GM21576 (cell line): Measurements from ENCODE around the gene ZNF407.

Source experiments
- ATAC-seq: cut with Tn5 transposase; IDR thresholded peaks from one replicate; pipeline ENCODE4 v1.9.1; 2021; ENCODE audit warnings: mild to moderate bottlenecking, moderate library complexity; ENCODE audit not compliant: unreplicated experiment

Gene ZNF407

GRCh38 chr18:74818516-74819175 lies 221.0 kb downstream of the ZNF407 start:
- ATAC-seq: no peak

DNA sequence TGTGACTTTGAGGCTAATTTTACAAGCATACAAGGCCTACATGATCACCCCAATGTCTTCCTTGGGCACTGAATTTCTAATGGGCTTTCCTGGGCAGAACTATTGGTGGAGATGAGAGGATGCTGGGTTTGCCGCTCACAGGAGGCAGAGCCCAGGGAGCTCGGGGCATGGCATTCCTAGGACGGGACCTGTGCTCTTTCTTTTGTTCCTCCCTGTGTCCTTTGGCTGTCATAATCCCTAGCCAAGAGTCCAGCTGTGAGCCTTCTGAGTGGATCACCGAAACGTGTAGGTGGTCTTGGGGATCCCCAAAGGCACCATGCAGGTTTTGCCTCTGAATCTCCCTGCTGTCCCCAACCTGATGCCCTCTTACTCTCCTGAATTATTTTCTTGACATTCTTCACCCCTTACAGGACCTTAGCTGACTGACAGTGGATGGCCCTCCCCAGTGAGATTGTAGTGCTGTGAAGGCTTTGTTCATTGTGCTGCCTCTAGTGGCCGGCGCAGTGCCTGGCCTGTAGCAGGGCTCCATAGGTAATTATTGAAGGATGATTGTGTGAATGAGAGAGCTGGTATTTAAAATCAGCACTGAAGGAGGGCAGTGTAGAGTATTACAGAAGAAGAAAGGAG lies 221.9 kb downstream of the ZNF407 start:
- ATAC-seq: no peak

DNA sequence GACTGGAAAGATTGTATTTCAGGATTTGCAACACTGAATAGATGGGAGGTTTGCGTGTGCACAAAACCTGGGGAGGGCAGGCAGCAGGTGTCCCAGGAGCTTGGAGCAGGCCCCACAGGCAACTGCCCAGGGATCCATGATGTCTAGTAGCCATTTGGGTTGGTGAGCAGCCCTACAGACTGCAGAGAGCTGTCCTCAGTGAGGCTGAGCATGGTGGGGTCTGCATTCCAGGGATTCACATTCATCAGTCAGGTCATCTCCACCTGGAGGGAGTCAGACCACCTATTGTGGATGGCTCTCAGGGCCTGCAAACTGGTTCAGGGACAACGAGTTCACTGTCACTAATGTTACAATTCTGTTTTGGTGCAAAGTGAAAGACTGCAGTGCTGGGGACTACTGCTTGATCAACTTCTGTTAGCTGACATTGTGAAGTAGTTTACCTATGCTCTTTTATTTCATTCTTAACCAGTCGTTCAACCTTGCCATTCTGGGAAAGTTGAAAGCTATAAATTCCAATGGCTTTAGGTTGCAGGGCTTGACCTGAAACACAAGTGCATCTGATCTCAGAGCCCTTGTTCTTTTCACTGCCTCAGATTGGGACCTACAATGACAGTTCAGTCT lies 222.6 kb downstream of the ZNF407 start:
- no peak for ATAC-seq

DNA sequence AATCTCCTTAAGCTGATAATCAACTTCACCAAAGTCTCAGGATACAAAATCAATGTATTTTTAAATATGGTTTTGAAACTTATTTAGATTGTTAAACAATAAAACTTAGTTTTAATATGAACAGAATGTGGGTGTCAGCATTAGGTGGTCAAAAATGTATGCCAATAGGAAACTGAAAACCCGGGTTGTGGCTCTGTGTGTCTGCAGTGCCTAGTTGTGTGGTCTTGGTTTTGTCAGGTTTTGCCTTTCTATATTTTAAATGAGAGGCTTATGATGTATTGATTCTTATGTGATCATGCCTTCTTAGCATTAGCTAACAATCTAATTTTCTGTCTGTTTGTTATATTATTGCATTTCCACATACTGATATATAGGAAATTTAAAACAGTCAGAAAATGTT lies 227.8 kb downstream of the ZNF407 start:
- ATAC-seq: peak; percentile 60

GRCh38 chr18:74826572-74826971 lies 228.9 kb downstream of the ZNF407 start:
- no peak for ATAC-seq

- no peak for ATAC-seq
These were observed 230.5 kb downstream of the ZNF407 start for GRCh38 chr18:74828200-74828599.

- no peak for ATAC-seq
These were observed 234.0 kb downstream of the ZNF407 start for GRCh38 chr18:74831571-74832250.

- no peak for ATAC-seq
These were observed 234.7 kb downstream of the ZNF407 start for GRCh38 chr18:74832381-74832780.

DNA sequence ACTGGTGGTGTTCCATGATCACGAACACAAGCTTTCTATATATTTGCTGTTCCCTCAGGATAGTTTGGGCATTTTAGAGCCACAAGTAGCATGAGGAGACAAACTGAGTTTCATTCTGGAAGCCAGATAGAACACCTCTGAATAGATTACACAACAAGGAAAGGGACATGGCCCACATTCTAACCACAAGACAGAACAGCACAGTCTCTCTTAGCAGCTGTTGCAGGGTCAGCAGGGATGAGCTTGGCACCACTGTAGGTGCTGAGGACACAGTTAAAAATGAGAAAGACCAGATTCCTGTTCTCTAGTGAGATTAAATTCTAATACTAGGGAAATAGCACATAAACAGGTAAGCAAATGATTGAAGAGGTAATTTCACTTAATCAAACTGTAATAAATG lies 235.3 kb downstream of the ZNF407 start:
- no peak for ATAC-seq

GRCh38 chr18:74834424-74835309 lies 237.0 kb downstream of the ZNF407 start:
- no peak for ATAC-seq

- ATAC-seq: no peak
These were observed 238.8 kb downstream of the ZNF407 start for GRCh38 chr18:74836296-74837139.

- ATAC-seq: no peak
These were observed 243.0 kb downstream of the ZNF407 start for GRCh38 chr18:74840492-74841167.

DNA sequence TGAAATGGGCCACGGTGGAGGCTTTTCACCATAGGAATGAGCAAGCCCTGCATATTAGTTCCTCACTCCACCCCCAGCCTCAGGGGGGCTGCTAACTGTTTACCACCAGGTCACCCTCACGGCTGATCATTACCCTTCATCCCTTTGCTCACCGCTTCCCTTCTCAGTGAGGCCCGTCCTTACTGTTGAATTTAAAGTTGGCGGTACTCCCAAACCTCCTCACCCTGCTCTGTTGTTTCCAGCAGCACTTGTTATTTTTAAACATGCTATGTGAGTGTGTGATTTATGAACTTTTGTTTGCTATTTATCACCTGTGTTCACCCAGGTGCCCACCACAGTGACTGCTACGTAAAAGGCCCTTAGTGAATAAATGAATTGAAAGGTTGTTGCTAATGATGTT lies 243.6 kb downstream of the ZNF407 start:
- ATAC-seq: no peak

GRCh38 chr18:74849301-74849700 lies 251.6 kb downstream of the ZNF407 start:
- no peak for ATAC-seq

GRCh38 chr18:74856434-74856833 lies 258.8 kb downstream of the ZNF407 start:
- no peak for ATAC-seq

- ATAC-seq: no peak
These were observed 259.3 kb downstream of the ZNF407 start for GRCh38 chr18:74856928-74857327.

GRCh38 chr18:74857901-74858300 lies 260.2 kb downstream of the ZNF407 start:
- ATAC-seq: no peak

- no peak for ATAC-seq
These were observed 263.5 kb downstream of the ZNF407 start for GRCh38 chr18:74861154-74861553.

GRCh38 chr18:74862094-74862493 lies 264.4 kb downstream of the ZNF407 start:
- no peak for ATAC-seq
